ENCODE results near the gene TRPM8. TPM values are rescaled to one million over a fixed set of nuclear protein-coding genes. Genes with fewer than 3 reads are reported as not detected.

The TRPM8 gene
- total RNA-seq, 1 donor, result 0.63 TPM

GRCh38 chr2:233972941-233973575 is 55.9 kb downstream of the TRPM8 start:
- TF ChIP-seq CTCF (IDR thresholded peaks at IDR 0.05; ENCODE audit: insufficient read depth, low read length), result no peak
- DNase-seq (ENCODE audit: low read depth), result no peak

GRCh38 chr2:233973786-233974185 is 56.6 kb downstream of the TRPM8 start:
- no peak for DNase-seq (ENCODE audit: low read depth)
- no peak for TF ChIP-seq CTCF (IDR thresholded peaks at IDR 0.05; ENCODE audit: insufficient read depth, low read length)
- H3K4me3 ChIP-seq (ENCODE audit: low read depth, low read length), result no peak overlapping the region

More at GRCh38 chr2:233972941-233973575, 55.9 kb downstream of the TRPM8 start:
- H3K4me3 ChIP-seq (ENCODE audit: low read depth, low read length), result no peak overlapping the region

GRCh38 chr2:233974530-233975071 is 57.4 kb downstream of the TRPM8 start:
- TF ChIP-seq CTCF (IDR thresholded peaks at IDR 0.05; ENCODE audit: insufficient read depth, low read length), result no peak
- peak; percentile 91 for DNase-seq (ENCODE audit: low read depth)
- no peak overlapping the region for H3K4me3 ChIP-seq (ENCODE audit: low read depth, low read length)

- TF ChIP-seq CTCF (IDR thresholded peaks at IDR 0.05; ENCODE audit: insufficient read depth, low read length), result no peak
- no peak overlapping the region for H3K4me3 ChIP-seq (ENCODE audit: low read depth, low read length)
- no peak for DNase-seq (ENCODE audit: low read depth)
Observed at GRCh38 chr2:233976087-233976486, 58.9 kb downstream of the TRPM8 start.

- H3K4me3 ChIP-seq (ENCODE audit: low read depth, low read length), result no peak overlapping the region
- TF ChIP-seq CTCF (IDR thresholded peaks at IDR 0.05; ENCODE audit: insufficient read depth, low read length), result peak; percentile 47
- peak; percentile 87 for DNase-seq (ENCODE audit: low read depth)
Observed at GRCh38 chr2:233976690-233977294, 59.6 kb downstream of the TRPM8 start.

- DNase-seq (ENCODE audit: low read depth), result no peak
- no peak overlapping the region for H3K4me3 ChIP-seq (ENCODE audit: low read depth, low read length)
- TF ChIP-seq CTCF (IDR thresholded peaks at IDR 0.05; ENCODE audit: insufficient read depth, low read length), result no peak
Observed at GRCh38 chr2:233977296-233977837, 60.2 kb downstream of the TRPM8 start.
